Suprapubic skin (tissue), 3 donors: Measurements from ENCODE around the gene NHLRC2.

Source experiments
- CTCF ChIP-seq, 2 donors: fragments of 200-600 bp in 1 of 2; fragments of 450-650 bp in 1 of 2; sonication (generic) in 1 of 2; IDR thresholded peaks; one replicate each; pipeline ENCODE4 v1.5.1; 2016 to 2019; ENCODE audit warnings: antibody characterized with exemption in 2 of 2, mild to moderate bottlenecking in 1 of 2, moderate library complexity in 1 of 2
- POLR2A ChIP-seq, 2 donors: fragments of 450-650 bp; IDR thresholded peaks; one replicate each; pipeline ENCODE4 v1.6.1; 2017; ENCODE audit warnings: antibody characterized with exemption in 2 of 2, mild to moderate bottlenecking in 2 of 2, moderate library complexity in 2 of 2

- no peak for TF ChIP-seq CTCF (IDR thresholded peaks at IDR 0.05)
- TF ChIP-seq POLR2A (IDR thresholded peaks at IDR 0.05), result no peak
Observed at GRCh38 chr10:113958631-113959382, 104.3 kb downstream of the NHLRC2 start.
